Astrocyte (in vitro differentiated cells and primary cell): ENCODE measurements around the gene TSPAN14. TPM values are rescaled to one million over a fixed set of nuclear protein-coding genes. Genes with fewer than 3 reads are reported as not detected.

Experiments used
- DNase-seq: peaks from one replicate; pipeline ENCODE4 v3.0.0-alpha.2; 2010; ENCODE audit warnings: low read depth
- FAIRE-seq: peaks from 2 replicates; lab custom pipeline; 2011; peaks lifted over from hg19 to GRCh38; lab: Jason Lieb, UNC
- H2AFZ ChIP-seq: 2 replicates; pipeline ENCODE4 v1.6.0; 2012; ENCODE audit warnings: low read depth, low read length, inconsistent platforms
- H3K27ac ChIP-seq: 2 replicates; pipeline ENCODE4 v1.5.1; 2011; ENCODE audit warnings: low read depth, low read length, inconsistent platforms
- H3K27me3 ChIP-seq: 2 replicates; pipeline ENCODE4 v1.6.0; 2011; ENCODE audit warnings: low read length, inconsistent platforms; ENCODE audit not compliant: insufficient read depth
- H3K36me3 ChIP-seq: 2 replicates; pipeline ENCODE4 v1.5.1; 2011; ENCODE audit warnings: low read length, inconsistent platforms; ENCODE audit not compliant: insufficient read depth
- H3K4me1 ChIP-seq: 2 replicates; pipeline ENCODE4 v1.5.1; 2011; ENCODE audit warnings: low read length, inconsistent platforms; ENCODE audit not compliant: insufficient read depth
- H3K4me2 ChIP-seq: 2 replicates; pipeline ENCODE4 v1.6.0; 2012; ENCODE audit warnings: low read length, inconsistent platforms
- H3K4me3 ChIP-seq: 2 replicates; pipeline ENCODE4 v1.5.1; 2011; ENCODE audit warnings: low read depth, mild to moderate bottlenecking, low read length, inconsistent platforms; ENCODE audit not compliant: insufficient read depth
- H3K79me2 ChIP-seq: 2 replicates; pipeline ENCODE4 v1.6.0; 2012; ENCODE audit warnings: mild to moderate bottlenecking, low read length, inconsistent platforms; ENCODE audit not compliant: insufficient read depth
- H3K9ac ChIP-seq: 2 replicates; pipeline ENCODE4 v1.6.0; 2012; ENCODE audit warnings: mild to moderate bottlenecking, low read length, inconsistent platforms
- H3K9me3 ChIP-seq: 2 replicates; pipeline ENCODE4 v1.5.1; 2012; ENCODE audit warnings: low read depth, mild to moderate bottlenecking, low read length, inconsistent platforms; ENCODE audit not compliant: insufficient read depth
- H4K20me1 ChIP-seq: 2 replicates; pipeline ENCODE4 v1.6.0; 2012; ENCODE audit warnings: low read length, inconsistent platforms; ENCODE audit not compliant: insufficient read depth
- H3K27ac Mint-ChIP-seq: one replicate; pipeline ENCODE4 v1.8.0; 2021; ENCODE audit warnings: mild to moderate bottlenecking, mixed read lengths; ENCODE audit not compliant: unreplicated experiment
- H3K27me3 Mint-ChIP-seq: one replicate; pipeline ENCODE4 v1.8.0; 2021; ENCODE audit warnings: low read depth, mixed read lengths; ENCODE audit not compliant: unreplicated experiment
- H3K36me3 Mint-ChIP-seq: one replicate; pipeline ENCODE4 v1.8.0; 2021; ENCODE audit warnings: low read depth, mixed read lengths; ENCODE audit not compliant: unreplicated experiment
- H3K4me1 Mint-ChIP-seq: one replicate; pipeline ENCODE4 v1.8.0; 2021; ENCODE audit warnings: low read depth, mixed read lengths; ENCODE audit not compliant: unreplicated experiment
- H3K4me3 Mint-ChIP-seq: one replicate; pipeline ENCODE4 v1.8.0; 2021; ENCODE audit warnings: mild to moderate bottlenecking, moderate library complexity, mixed read lengths; ENCODE audit not compliant: unreplicated experiment
- H3K9me3 Mint-ChIP-seq: one replicate; pipeline ENCODE4 v1.8.0; 2021; ENCODE audit warnings: mild to moderate bottlenecking, mixed read lengths; ENCODE audit not compliant: unreplicated experiment
- EZH2 ChIP-seq: IDR thresholded peaks from 2 replicates; pipeline ENCODE4 v1.6.1; 2012; ENCODE audit warnings: mild to moderate bottlenecking, low read length, inconsistent platforms; ENCODE audit not compliant: insufficient read depth
- total RNA-seq: library from RNA; stranded (reverse); gene quantifications from 2 replicates; pipeline ENCODE4 v1.2.1, GENCODE V29; 2021
- TF ChIP-seq, protein P1 (sequence below): IDR thresholded peaks from 2 replicates; pipeline ENCODE4 v1.5.1; 2011; ENCODE audit warnings: low read depth, mild to moderate bottlenecking, inconsistent platforms, low read length, moderate library complexity; ENCODE audit not compliant: insufficient read depth

Gene TSPAN14
- total RNA-seq, 1 donor from 2014 or later: 140 TPM

DNA sequence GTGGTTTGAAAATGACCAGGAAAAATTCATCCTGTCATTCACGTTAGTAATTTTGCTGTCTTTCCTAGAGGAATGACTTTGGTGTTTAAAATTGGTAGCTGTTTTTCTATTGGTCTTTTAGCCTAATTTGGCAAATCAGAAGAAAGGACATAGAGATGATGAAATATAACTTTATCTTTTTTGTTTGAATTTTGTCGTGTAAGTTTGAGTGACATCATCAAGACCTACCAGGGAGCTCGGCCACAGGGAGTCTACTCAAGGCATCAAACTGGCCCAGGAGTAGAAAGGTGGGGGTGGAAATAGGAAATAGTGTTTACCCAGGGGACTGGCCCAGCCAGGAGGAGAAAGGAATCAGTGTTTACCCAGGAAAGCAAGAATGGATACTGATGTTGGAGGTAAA, 21.0 kb upstream of the TSPAN14 start:
- TF ChIP-seq, protein P1, sequence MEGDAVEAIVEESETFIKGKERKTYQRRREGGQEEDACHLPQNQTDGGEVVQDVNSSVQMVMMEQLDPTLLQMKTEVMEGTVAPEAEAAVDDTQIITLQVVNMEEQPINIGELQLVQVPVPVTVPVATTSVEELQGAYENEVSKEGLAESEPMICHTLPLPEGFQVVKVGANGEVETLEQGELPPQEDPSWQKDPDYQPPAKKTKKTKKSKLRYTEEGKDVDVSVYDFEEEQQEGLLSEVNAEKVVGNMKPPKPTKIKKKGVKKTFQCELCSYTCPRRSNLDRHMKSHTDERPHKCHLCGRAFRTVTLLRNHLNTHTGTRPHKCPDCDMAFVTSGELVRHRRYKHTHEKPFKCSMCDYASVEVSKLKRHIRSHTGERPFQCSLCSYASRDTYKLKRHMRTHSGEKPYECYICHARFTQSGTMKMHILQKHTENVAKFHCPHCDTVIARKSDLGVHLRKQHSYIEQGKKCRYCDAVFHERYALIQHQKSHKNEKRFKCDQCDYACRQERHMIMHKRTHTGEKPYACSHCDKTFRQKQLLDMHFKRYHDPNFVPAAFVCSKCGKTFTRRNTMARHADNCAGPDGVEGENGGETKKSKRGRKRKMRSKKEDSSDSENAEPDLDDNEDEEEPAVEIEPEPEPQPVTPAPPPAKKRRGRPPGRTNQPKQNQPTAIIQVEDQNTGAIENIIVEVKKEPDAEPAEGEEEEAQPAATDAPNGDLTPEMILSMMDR: no peak
- no peak for TF ChIP-seq EZH2
- Histone ChIP-seq H3K4me3 (no peak overlapping the region), H3K9me3 (no peaks in the 10 kb centered on the region), H3K4me1 (peaks cover 3% of the 10 kb centered on the region), H3K4me2 (no peak overlapping the region), H3K27ac (no peak overlapping the region), H3K36me3 (no peaks in the 10 kb centered on the region), H4K20me1 (no peaks in the 10 kb centered on the region), H3K79me2 (no peaks in the 10 kb centered on the region), H3K27me3 (no peaks in the 10 kb centered on the region), H2AFZ (no peak overlapping the region), H3K9ac (no peak overlapping the region)
- DNase-seq (no peak), FAIRE-seq (no peak)
- peaks cover 5% of the 10 kb centered on the region for H3K36me3 Mint-ChIP-seq
- no peak overlapping the region for H3K27ac Mint-ChIP-seq
- no peak overlapping the region for H3K4me3 Mint-ChIP-seq
- no peaks in the 10 kb centered on the region for H3K4me1 Mint-ChIP-seq
- no peaks in the 10 kb centered on the region for H3K9me3 Mint-ChIP-seq
- peaks cover 7% of the 10 kb centered on the region for H3K27me3 Mint-ChIP-seq

DNA sequence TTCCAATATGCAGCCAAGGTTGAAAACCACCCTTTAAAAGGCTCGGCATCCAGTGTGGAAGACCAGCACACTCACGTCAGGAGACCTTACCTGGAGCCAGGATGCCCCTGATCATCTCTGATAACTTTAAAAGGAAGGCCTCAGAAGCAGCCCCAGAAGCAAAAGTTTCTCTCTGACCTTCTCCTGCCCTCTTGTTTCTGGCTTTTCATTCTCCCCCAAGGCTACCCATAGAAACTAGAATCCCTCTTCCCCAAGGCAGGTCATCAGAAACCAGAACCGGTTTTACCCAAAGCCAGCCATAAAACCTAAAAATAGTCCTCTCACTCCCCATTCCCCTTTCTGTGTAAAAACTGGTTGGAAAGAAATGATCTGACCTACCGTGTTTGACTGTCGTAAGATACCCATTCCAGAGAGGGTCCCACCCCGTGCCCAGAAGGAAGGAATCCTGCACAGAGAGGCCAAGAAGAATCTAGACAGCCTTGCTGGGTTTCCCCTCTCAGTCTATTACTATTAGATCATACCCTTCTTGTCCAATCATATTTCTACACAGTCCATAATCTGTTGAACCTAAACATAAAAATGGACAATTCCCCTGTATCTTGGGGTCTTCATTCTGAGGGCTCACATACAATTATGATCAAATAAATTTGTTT, 17.5 kb upstream of the TSPAN14 start:
- Histone ChIP-seq H3K9me3 (no peaks in the 10 kb centered on the region), H3K4me2 (no peak overlapping the region), H3K4me3 (no peak overlapping the region), H3K79me2 (no peaks in the 10 kb centered on the region), H3K9ac (no peak overlapping the region), H3K27ac (no peak overlapping the region), H3K36me3 (no peaks in the 10 kb centered on the region), H3K27me3 (no peaks in the 10 kb centered on the region), H4K20me1 (no peaks in the 10 kb centered on the region), H3K4me1 (no peaks in the 10 kb centered on the region), H2AFZ (no peak overlapping the region)
- H3K27ac Mint-ChIP-seq: no peak overlapping the region
- DNase-seq: no peak
- no peaks in the 10 kb centered on the region for H3K4me1 Mint-ChIP-seq
- peaks cover 15% of the 10 kb centered on the region for H3K27me3 Mint-ChIP-seq
- peaks cover 3% of the 10 kb centered on the region for H3K36me3 Mint-ChIP-seq
- no peak for FAIRE-seq
- no peak for TF ChIP-seq EZH2
- TF ChIP-seq, protein P1: no peak
- H3K9me3 Mint-ChIP-seq: no peaks in the 10 kb centered on the region
- no peak overlapping the region for H3K4me3 Mint-ChIP-seq

DNA sequence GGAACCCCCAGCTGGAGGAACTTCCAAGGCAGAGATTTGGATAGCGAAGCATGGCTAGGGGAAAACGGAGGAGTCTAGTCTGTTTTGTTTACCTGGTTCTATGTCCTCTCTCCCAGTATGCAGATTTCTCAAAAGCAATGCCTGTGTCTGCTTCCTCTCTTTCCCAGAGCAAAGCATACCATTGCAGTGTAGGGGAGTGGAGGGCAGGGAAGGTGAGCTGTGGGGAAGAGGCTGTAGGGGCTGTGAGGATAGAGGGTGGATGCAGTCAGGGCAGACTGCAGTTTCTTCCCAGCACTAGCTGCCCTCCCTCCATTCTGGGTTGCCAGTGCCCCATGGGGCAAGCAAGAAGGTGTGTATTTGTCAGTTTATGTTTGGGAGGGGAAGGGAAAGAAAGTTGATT, 16.9 kb upstream of the TSPAN14 start:
- Mint-ChIP-seq H3K4me1 (no peaks in the 10 kb centered on the region), H3K27me3 (peaks cover 15% of the 10 kb centered on the region), H3K27ac (no peak overlapping the region), H3K4me3 (no peak overlapping the region), H3K36me3 (peaks cover 3% of the 10 kb centered on the region), H3K9me3 (no peaks in the 10 kb centered on the region)
- H3K4me2 ChIP-seq: no peak overlapping the region
- no peak overlapping the region for H3K27ac ChIP-seq
- no peaks in the 10 kb centered on the region for H3K9me3 ChIP-seq
- H3K4me3 ChIP-seq: no peak overlapping the region
- H3K4me1 ChIP-seq: no peaks in the 10 kb centered on the region
- DNase-seq (no peak), FAIRE-seq (no peak)
- no peaks in the 10 kb centered on the region for H3K27me3 ChIP-seq
- H4K20me1 ChIP-seq: no peaks in the 10 kb centered on the region
- H2AFZ ChIP-seq: no peak overlapping the region
- H3K36me3 ChIP-seq: no peaks in the 10 kb centered on the region
- no peak for TF ChIP-seq EZH2
- TF ChIP-seq, protein P1: no peak
- no peak overlapping the region for H3K9ac ChIP-seq
- H3K79me2 ChIP-seq: no peaks in the 10 kb centered on the region
